Measurements from ENCODE around the gene SLC6A12. TPM values are rescaled to one million over a fixed set of nuclear protein-coding genes. Genes with fewer than 3 reads are reported as not detected.

Gene SLC6A12
- total RNA-seq, 5 donors from 2014 or later (not counting 1 experiment from before 2014, with no cell fraction given): 0.85 TPM; not detected in 4

- H3K4me3 ChIP-seq (ENCODE audit: control insufficient read depth in 1 of 2, extremely low read depth in 1 of 2, low read length in 1 of 2): no peak overlapping the region
- no peaks in the 10 kb centered on the region for H3K36me3 ChIP-seq (ENCODE audit: control insufficient read depth in 2 of 2, extremely low read depth in 1 of 2, insufficient read depth in 1 of 2, low read length in 1 of 2)
- H3K4me1 ChIP-seq (ENCODE audit: control insufficient read depth in 1 of 2, extremely low read depth in 1 of 2, insufficient read depth in 2 of 2, low read length in 2 of 2): peaks cover 0 to 4% of the 10 kb centered on the region in 2 experiments
- H3K27ac ChIP-seq (ENCODE audit: low read length): no peak overlapping the region
- H3K9me3 ChIP-seq: no peaks in the 10 kb centered on the region
- ChIA-PET POLR2A (no interaction called here), CTCF (no interaction called here)
- no peaks in the 10 kb centered on the region for H3K36me3 Mint-ChIP-seq
- H3K27me3 Mint-ChIP-seq: peaks cover 30 to 48% of the 10 kb centered on the region in 2 donors
- ATAC-seq (replicated peaks in 1 of 4) (no peak), DNase-seq (no peak)
- peaks cover 0 to 60% of the 10 kb centered on the region in 2 experiments for H3K27me3 ChIP-seq (replicated peaks in 1 of 2; ENCODE audit: control insufficient read depth in 2 of 2, extremely low read depth in 1 of 2, insufficient read depth in 2 of 2, low read length in 1 of 2)
- H3K27ac Mint-ChIP-seq: no peak overlapping the region
- 84% methylated on average over 7 of the region's 7 CpGs for WGBS (ENCODE audit: insufficient coverage)
- peaks cover 0 to 2% (median 0%) of the 10 kb centered on the region in 3 donors for H3K4me1 Mint-ChIP-seq
- H3K4me3 Mint-ChIP-seq: no peak overlapping the region
- peaks cover 0 to 10% (median 4%) of the 10 kb centered on the region in 3 donors for H3K9me3 Mint-ChIP-seq
Observed at GRCh38 chr12:194276-194675, 19.7 kb downstream of the SLC6A12 start.

- peaks cover 0 to 10% (median 4%) of the 10 kb centered on the region in 3 donors for H3K9me3 Mint-ChIP-seq
- DNase-seq (no peak), ATAC-seq (replicated peaks in 1 of 4) (no peak)
- no peaks in the 10 kb centered on the region for H3K9me3 ChIP-seq
- no peak overlapping the region for H3K4me3 Mint-ChIP-seq
- no peak overlapping the region for H3K4me3 ChIP-seq (ENCODE audit: control insufficient read depth in 1 of 2, extremely low read depth in 1 of 2, low read length in 1 of 2)
- CTCF ChIA-PET: no interaction called here
- no peak overlapping the region for H3K27ac Mint-ChIP-seq
- WGBS (ENCODE audit: insufficient coverage): 67% methylated on average over 10 of the region's 10 CpGs
- no peaks in the 10 kb centered on the region for H3K36me3 ChIP-seq (ENCODE audit: control insufficient read depth in 2 of 2, extremely low read depth in 1 of 2, insufficient read depth in 1 of 2, low read length in 1 of 2)
- no peak overlapping the region for H3K27ac ChIP-seq (ENCODE audit: low read length)
- peaks cover 30 to 52% of the 10 kb centered on the region in 2 donors for H3K27me3 Mint-ChIP-seq
- POLR2A ChIA-PET: no interaction called here
- peaks cover 0 to 60% of the 10 kb centered on the region in 2 experiments for H3K27me3 ChIP-seq (replicated peaks in 1 of 2; ENCODE audit: control insufficient read depth in 2 of 2, extremely low read depth in 1 of 2, insufficient read depth in 2 of 2, low read length in 1 of 2)
- H3K4me1 ChIP-seq (ENCODE audit: control insufficient read depth in 1 of 2, extremely low read depth in 1 of 2, insufficient read depth in 2 of 2, low read length in 2 of 2): peaks cover 0 to 6% of the 10 kb centered on the region in 2 experiments
- H3K36me3 Mint-ChIP-seq: no peaks in the 10 kb centered on the region
- H3K4me1 Mint-ChIP-seq: peaks cover 0 to 5% (median 5%) of the 10 kb centered on the region in 3 donors
Observed at GRCh38 chr12:193261-193660, 20.7 kb downstream of the SLC6A12 start.

- no CpG with 5 or more reads among the region's 3 CpGs for WGBS (ENCODE audit: insufficient coverage)
- H3K27ac Mint-ChIP-seq: no peak overlapping the region
Observed at GRCh38 chr12:191541-191940, 22.4 kb downstream of the SLC6A12 start.

GRCh38 chr12:190881-191280, 23.1 kb downstream of the SLC6A12 start:
- 98% methylated on average over 5 of the region's 8 CpGs for WGBS (ENCODE audit: insufficient coverage)
- H3K27me3 ChIP-seq (replicated peaks in 1 of 2; ENCODE audit: control insufficient read depth in 2 of 2, extremely low read depth in 1 of 2, insufficient read depth in 2 of 2, low read length in 1 of 2): peaks cover 0 to 52% of the 10 kb centered on the region in 2 experiments
- no peaks in the 10 kb centered on the region for H3K9me3 ChIP-seq
- H3K4me1 Mint-ChIP-seq: peaks cover 0 to 5% (median 5%) of the 10 kb centered on the region in 3 donors
- no peaks in the 10 kb centered on the region for H3K9me3 Mint-ChIP-seq
- CTCF ChIA-PET: no interaction called here
- H3K4me3 Mint-ChIP-seq: no peak overlapping the region
- peaks cover 0 to 6% of the 10 kb centered on the region in 2 experiments for H3K4me1 ChIP-seq (ENCODE audit: control insufficient read depth in 1 of 2, extremely low read depth in 1 of 2, insufficient read depth in 2 of 2, low read length in 2 of 2)
- no peak overlapping the region for H3K27ac ChIP-seq (ENCODE audit: low read length)
- no peak overlapping the region for H3K27ac Mint-ChIP-seq
- H3K36me3 Mint-ChIP-seq: no peaks in the 10 kb centered on the region
- H3K36me3 ChIP-seq (ENCODE audit: control insufficient read depth in 2 of 2, extremely low read depth in 1 of 2, insufficient read depth in 1 of 2, low read length in 1 of 2): no peaks in the 10 kb centered on the region
- H3K27me3 Mint-ChIP-seq: peaks cover 26 to 49% of the 10 kb centered on the region in 2 donors
- DNase-seq: no peak
- ATAC-seq (replicated peaks in 1 of 4): no peak
- H3K4me3 ChIP-seq (ENCODE audit: control insufficient read depth in 1 of 2, extremely low read depth in 1 of 2, low read length in 1 of 2): no peak overlapping the region
- POLR2A ChIA-PET: no interaction called here

More at GRCh38 chr12:191541-191940, 22.4 kb downstream of the SLC6A12 start:
- ChIA-PET CTCF (no interaction called here), POLR2A (no interaction called here)
- Histone ChIP-seq H3K9me3 (no peaks in the 10 kb centered on the region), H3K27ac (ENCODE audit: low read length) (no peak overlapping the region), H3K36me3 (ENCODE audit: control insufficient read depth in 2 of 2, extremely low read depth in 1 of 2, insufficient read depth in 1 of 2, low read length in 1 of 2) (no peaks in the 10 kb centered on the region), H3K4me3 (ENCODE audit: control insufficient read depth in 1 of 2, extremely low read depth in 1 of 2, low read length in 1 of 2) (no peak overlapping the region), H3K27me3 (replicated peaks in 1 of 2; ENCODE audit: control insufficient read depth in 2 of 2, extremely low read depth in 1 of 2, insufficient read depth in 2 of 2, low read length in 1 of 2) (peaks cover 0 to 53% of the 10 kb centered on the region in 2 experiments), H3K4me1 (ENCODE audit: control insufficient read depth in 1 of 2, extremely low read depth in 1 of 2, insufficient read depth in 2 of 2, low read length in 2 of 2) (peaks cover 0 to 6% of the 10 kb centered on the region in 2 experiments)
- ATAC-seq (replicated peaks in 1 of 4) (no peak), DNase-seq (no peak)
- peaks cover 0 to 5% (median 5%) of the 10 kb centered on the region in 3 donors for H3K4me1 Mint-ChIP-seq
- H3K9me3 Mint-ChIP-seq: no peaks in the 10 kb centered on the region
- no peak overlapping the region for H3K4me3 Mint-ChIP-seq
- H3K36me3 Mint-ChIP-seq: no peaks in the 10 kb centered on the region
- peaks cover 26 to 49% of the 10 kb centered on the region in 2 donors for H3K27me3 Mint-ChIP-seq

- Mint-ChIP-seq H3K27me3 (peaks cover 29 to 53% of the 10 kb centered on the region in 2 donors), H3K27ac (no peak overlapping the region), H3K4me3 (no peak overlapping the region), H3K4me1 (peaks cover 0 to 5% (median 5%) of the 10 kb centered on the region in 3 donors), H3K9me3 (no peaks in the 10 kb centered on the region), H3K36me3 (no peaks in the 10 kb centered on the region)
- no peak for DNase-seq
- Histone ChIP-seq H3K4me3 (ENCODE audit: control insufficient read depth in 1 of 2, extremely low read depth in 1 of 2, low read length in 1 of 2) (no peak overlapping the region), H3K4me1 (ENCODE audit: control insufficient read depth in 1 of 2, extremely low read depth in 1 of 2, insufficient read depth in 2 of 2, low read length in 2 of 2) (peaks cover 0 to 6% of the 10 kb centered on the region in 2 experiments), H3K27me3 (replicated peaks in 1 of 2; ENCODE audit: control insufficient read depth in 2 of 2, extremely low read depth in 1 of 2, insufficient read depth in 2 of 2, low read length in 1 of 2) (peaks cover 0 to 54% of the 10 kb centered on the region in 2 experiments), H3K36me3 (ENCODE audit: control insufficient read depth in 2 of 2, extremely low read depth in 1 of 2, insufficient read depth in 1 of 2, low read length in 1 of 2) (no peaks in the 10 kb centered on the region), H3K9me3 (no peaks in the 10 kb centered on the region), H3K27ac (ENCODE audit: low read length) (no peak overlapping the region)
- CTCF ChIA-PET: interaction anchor here in 1 of 2 donors (1.1 kb wide), 1 partner anchor 17 kb away, joined by 3 read pairs; no protein-coding TSS in a partner anchor
- POLR2A ChIA-PET: no interaction called here
- no peak for ATAC-seq (replicated peaks in 1 of 4)
- no CpG with 5 or more reads among the region's 6 CpGs for WGBS (ENCODE audit: insufficient coverage)
Observed at GRCh38 chr12:189622-189962, 24.4 kb downstream of the SLC6A12 start.

- peak in 21 of 35 experiments; percentile 4 to 40 (median 15) for DNase-seq
- WGBS (ENCODE audit: insufficient coverage): 16% methylated on average over 47 of the region's 52 CpGs
- Histone ChIP-seq H3K36me3 (ENCODE audit: control insufficient read depth in 2 of 2, extremely low read depth in 1 of 2, insufficient read depth in 1 of 2, low read length in 1 of 2) (no peaks in the 10 kb centered on the region), H3K4me1 (ENCODE audit: control insufficient read depth in 1 of 2, extremely low read depth in 1 of 2, insufficient read depth in 2 of 2, low read length in 2 of 2) (peaks cover 0 to 6% of the 10 kb centered on the region in 2 experiments), H3K9me3 (no peaks in the 10 kb centered on the region), H3K4me3 (ENCODE audit: control insufficient read depth in 1 of 2, extremely low read depth in 1 of 2, low read length in 1 of 2) (peak overlapping the region in 1 of 2 donors; percentile 3), H3K27ac (ENCODE audit: low read length) (no peak overlapping the region), H3K27me3 (replicated peaks in 1 of 2; ENCODE audit: control insufficient read depth in 2 of 2, extremely low read depth in 1 of 2, insufficient read depth in 2 of 2, low read length in 1 of 2) (peaks cover 0 to 52% of the 10 kb centered on the region in 2 experiments)
- H3K4me3 Mint-ChIP-seq: peak overlapping the region; percentile 53 to 76 (median 75)
- H3K9me3 Mint-ChIP-seq: no peaks in the 10 kb centered on the region
- CTCF ChIA-PET: interaction anchor here in 1 of 2 donors (1.1 kb wide), 1 partner anchor 16 kb away, joined by 3 read pairs; no protein-coding TSS in a partner anchor
- no peak overlapping the region for H3K27ac Mint-ChIP-seq
- H3K4me1 Mint-ChIP-seq: peaks cover 0 to 5% (median 5%) of the 10 kb centered on the region in 3 donors
- ATAC-seq (replicated peaks in 1 of 4): peak; percentile 66 to 77 (median 73)
- H3K36me3 Mint-ChIP-seq: no peaks in the 10 kb centered on the region
- peaks cover 27 to 51% of the 10 kb centered on the region in 2 donors for H3K27me3 Mint-ChIP-seq
- POLR2A ChIA-PET: no interaction called here
Observed at GRCh38 chr12:188910-189621, 24.9 kb downstream of the SLC6A12 start.
